ENCODE results near the gene SPINK7.
"Not testable (repeated sequence)": the region's sequence is repeated elsewhere in the genome, so short reads cannot be mapped to it uniquely, and the experiment has no call there.

The SPINK7 gene
- total RNA-seq = 0 reads per million in 2 donors

- no peak for DNase-seq
These were observed at the start of gene SPINK7 for GRCh38 chr5:148312153-148312552. SPINK7 (plus strand) TSS chr5:148312423; CDS start chr5:148312484, 61 bp downstream.

- DNase-seq = no peak
These were observed 44.3 kb upstream of the SPINK7 start for GRCh38 chr5:148267962-148268361.

GRCh38 chr5:148268566-148268965, 43.7 kb upstream of the SPINK7 start, which contains the start of gene SPINK13:
SPINK13 (plus strand) TSS chr5:148268794; CDS start chr5:148270073, 1,279 bp downstream.
- DNase-seq = no peak

- not testable (repeated sequence) for DNase-seq
These were observed 37.1 kb upstream of the SPINK7 start for GRCh38 chr5:148275129-148275528.

GRCh38 chr5:148280893-148281292, 31.3 kb upstream of the SPINK7 start:
- DNase-seq = not testable (repeated sequence)

GRCh38 chr5:148281336-148281735, 30.9 kb upstream of the SPINK7 start:
- not testable (repeated sequence) for DNase-seq

- no peak for DNase-seq
These were observed 21.7 kb upstream of the SPINK7 start for GRCh38 chr5:148290271-148291195.

GRCh38 chr5:148297731-148298130, 14.5 kb upstream of the SPINK7 start:
- DNase-seq = no peak

- DNase-seq = no peak
These were observed 5.8 kb upstream of the SPINK7 start for GRCh38 chr5:148306446-148306845.

- DNase-seq = no peak
These were observed 3.2 kb upstream of the SPINK7 start for GRCh38 chr5:148309019-148309418.

- no peak for DNase-seq
These were observed 2.5 kb upstream of the SPINK7 start for GRCh38 chr5:148309746-148310145.

GRCh38 chr5:148311484-148311883, 739 bp upstream of the SPINK7 start:
- no peak for DNase-seq

GRCh38 chr5:148314187-148314586, 2.0 kb downstream of the SPINK7 start:
- DNase-seq = no peak

- no peak for DNase-seq
These were observed 2.5 kb downstream of the SPINK7 start for GRCh38 chr5:148314731-148315130.

- not testable (repeated sequence) for DNase-seq
These were observed 8.1 kb downstream of the SPINK7 start for GRCh38 chr5:148320011-148320963.

- DNase-seq = no peak
These were observed 21.1 kb downstream of the SPINK7 start for GRCh38 chr5:148333262-148333849.

- no peak for DNase-seq
These were observed 23.0 kb downstream of the SPINK7 start, which contains the start of gene SPINK9 for GRCh38 chr5:148335259-148335658. SPINK9 (plus strand) TSS chr5:148335559; CDS start chr5:148335614, 55 bp downstream.

- no peak for DNase-seq
These were observed 24.6 kb downstream of the SPINK7 start for GRCh38 chr5:148336704-148337435.

- no peak for DNase-seq
These were observed 30.3 kb downstream of the SPINK7 start for GRCh38 chr5:148342371-148343045.

- DNase-seq = no peak
These were observed 30.8 kb downstream of the SPINK7 start for GRCh38 chr5:148343046-148343407.
